GM18909 (cell line): ENCODE measurements around the gene DUSP3.

Source experiments
- ATAC-seq: cut with Tn5 transposase; IDR thresholded peaks from one replicate; pipeline ENCODE4 v1.9.1; 2021; ENCODE audit warnings: mild to moderate bottlenecking; ENCODE audit not compliant: unreplicated experiment, poor library complexity

The DUSP3 gene

DNA sequence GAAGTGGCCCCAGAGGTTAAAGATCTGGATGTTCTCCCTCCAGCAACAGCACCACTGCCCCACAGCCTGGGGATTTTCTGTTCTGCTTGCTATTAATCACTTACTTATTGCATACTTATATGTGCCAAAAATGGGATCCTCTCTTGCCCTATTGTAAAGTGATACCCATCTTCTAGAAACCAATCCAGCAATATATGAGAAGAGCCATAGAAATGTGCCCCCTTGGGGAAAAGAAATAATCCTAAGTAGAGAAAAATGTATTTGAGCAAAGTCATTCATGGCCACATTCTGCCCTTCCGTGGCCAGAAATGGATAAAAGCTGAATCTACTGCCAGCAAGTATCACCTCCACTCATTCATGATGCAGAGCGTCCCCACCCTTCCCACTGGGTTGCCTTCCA lies 41.1 kb downstream of the DUSP3 start:
- ATAC-seq = no peak

DNA sequence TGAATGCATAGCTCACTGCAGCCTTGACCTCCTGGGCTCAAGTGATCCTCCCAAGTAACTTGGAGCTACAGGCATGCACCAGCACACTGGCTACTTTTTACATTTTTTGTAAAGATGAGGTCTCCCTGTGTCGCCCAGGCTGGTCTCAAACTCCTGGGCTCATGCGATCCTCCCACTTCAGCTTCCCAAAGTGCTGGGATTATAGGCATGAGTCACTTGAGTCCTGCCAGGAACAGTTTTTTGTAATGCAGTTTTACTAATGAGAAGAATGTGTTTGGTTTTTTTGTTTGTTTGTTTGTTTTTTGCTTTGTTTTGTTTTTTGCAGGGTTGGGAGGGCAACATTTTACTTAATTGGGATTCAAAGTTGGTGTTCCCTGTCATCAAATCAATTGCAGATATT lies 42.4 kb downstream of the DUSP3 start:
- ATAC-seq = no peak

DNA sequence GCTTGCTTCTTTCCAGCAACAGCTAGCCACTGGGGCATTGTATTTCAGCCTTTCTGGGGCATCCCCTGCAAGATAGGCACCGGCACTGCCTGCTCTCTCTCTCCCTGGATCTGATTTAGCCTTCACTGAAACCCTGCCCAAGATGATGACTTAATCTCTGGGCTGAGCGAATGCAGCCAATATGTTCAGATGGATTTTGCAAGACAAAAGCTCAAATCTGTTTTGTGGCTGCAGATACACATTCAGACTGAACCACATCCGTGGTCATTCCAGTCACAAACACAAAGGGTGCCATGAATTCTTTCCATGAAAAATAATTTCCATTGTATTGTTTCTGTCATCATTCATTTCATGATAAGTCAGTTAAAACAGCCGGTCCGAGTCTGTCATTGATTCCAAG lies 44.4 kb downstream of the DUSP3 start:
- ATAC-seq = no peak

DNA sequence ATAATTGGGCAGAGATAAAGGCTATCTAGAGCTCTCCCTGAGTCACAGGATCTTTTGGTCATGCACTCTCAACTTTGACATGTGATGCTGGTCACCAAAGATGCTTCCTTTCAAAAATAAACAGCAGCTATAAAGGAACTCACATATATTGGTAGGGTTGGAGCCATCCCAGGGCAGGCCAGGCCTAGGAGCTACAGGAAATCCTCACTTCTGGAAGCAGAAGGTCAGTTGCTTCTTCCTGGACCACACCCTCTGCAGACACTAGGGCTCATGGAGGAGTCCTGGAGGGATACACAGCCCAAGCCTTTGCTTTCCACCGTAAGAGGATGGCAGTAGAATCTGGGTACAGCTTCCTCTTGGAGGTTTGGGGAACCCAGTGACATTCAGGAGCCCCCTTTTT lies 44.8 kb downstream of the DUSP3 start:
- no peak for ATAC-seq

DNA sequence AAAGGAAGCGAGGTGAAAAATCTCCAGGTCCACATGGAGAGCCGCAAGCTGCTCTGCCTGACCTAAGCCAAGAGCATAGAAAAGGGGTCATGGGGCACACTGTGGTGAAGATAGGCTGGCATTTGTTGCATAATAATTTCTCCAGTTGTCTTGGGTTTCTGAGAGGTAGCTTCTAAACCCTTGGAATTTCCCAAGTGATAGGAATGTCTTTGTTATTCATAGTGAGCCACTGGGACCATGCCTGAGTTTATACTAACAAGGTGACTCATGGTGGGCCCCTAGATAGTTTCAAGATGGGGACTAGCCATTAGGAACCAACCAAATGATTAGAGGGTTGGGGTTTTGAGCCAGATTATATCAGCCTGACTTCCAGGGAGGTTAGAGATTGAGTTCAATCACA lies 45.8 kb downstream of the DUSP3 start:
- ATAC-seq = no peak

DNA sequence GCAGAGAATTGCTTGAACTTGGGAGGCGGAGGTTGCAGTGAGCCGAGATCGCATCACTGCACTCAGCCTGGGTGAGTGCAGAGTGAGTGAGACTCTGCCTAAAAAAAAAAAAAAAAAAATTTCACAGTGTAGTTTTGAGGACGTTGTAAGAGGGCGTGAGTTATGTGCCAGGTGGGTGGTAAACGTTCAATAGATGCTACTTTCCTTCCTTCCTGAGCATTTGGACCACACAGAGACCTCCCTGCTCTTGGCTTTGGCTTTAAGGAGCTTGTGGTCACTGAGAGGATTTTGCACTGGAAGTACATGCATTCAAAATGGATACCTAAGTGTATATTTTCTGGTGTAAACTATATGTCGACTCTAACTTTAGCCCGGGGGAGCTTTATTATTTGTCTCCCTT lies 50.7 kb downstream of the DUSP3 start:
- ATAC-seq = no peak

DNA sequence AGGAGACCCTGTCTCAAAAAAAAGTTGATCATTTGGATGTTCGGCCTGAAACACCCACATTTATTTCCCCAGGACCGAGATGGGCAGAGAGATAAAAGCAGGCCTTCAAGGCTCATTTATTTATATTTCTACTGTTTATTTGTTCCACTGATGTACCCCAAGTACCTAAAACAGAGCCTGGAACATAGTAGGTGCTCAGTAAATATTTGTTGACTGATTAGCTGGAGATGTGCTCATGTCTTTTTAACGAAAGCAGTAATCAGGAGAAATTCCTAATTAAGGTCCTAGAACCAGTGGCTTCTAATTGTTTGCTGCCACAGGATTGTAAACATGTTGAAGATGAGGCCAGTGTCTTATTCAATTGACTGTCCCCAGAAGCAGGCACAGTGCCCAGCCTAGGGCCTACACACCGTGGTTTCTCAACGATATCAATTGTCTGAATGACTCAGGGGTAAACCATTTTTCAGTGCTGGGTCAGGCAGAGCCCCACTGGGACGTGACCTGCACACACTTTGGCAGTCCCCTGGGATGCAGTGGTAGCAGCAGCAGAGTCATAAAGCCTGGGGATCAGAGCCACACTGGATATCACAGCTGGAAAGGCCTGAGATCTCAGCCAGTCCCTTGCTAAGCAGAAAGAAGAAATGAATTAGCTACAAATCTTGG lies 54.9 kb downstream of the DUSP3 start:
- no peak for ATAC-seq

DNA sequence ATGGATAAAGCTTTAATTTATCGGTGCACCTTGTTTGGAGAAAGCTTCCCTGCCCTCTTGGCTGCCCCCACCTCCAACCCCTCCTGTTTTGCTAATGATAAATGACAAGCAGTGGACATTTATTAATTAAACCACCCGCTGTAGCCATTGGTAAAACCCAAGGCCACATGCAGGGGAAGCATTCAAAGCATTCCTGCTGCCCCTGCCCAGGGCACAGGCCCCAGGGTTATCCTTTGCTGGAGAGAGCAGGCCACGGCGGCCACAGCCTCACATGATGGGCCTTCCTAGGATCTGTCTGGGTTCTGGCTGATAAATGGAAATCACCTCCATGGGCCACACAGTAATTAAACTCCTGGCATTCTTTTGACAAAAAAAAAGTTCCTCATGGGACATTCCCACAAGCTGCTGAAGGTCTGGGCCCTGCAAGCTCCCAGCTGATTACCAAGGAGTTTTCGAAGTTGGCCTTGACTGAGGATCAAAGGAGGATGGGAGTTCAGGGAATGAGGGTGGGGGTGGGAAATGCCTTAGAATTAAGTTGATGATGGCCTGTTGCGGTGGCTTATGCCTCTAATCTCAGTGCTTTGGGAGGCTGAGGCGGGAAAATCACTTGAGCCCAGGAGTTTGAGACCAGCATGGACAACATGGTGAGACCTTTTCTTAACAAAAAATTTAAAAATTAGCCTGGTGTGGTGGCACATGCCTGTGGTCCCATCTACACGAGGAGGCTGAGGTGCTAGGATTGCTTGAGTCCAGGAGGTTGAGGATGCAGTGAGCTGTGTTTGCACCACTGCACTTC lies 55.7 kb downstream of the DUSP3 start:
- ATAC-seq = no peak

DNA sequence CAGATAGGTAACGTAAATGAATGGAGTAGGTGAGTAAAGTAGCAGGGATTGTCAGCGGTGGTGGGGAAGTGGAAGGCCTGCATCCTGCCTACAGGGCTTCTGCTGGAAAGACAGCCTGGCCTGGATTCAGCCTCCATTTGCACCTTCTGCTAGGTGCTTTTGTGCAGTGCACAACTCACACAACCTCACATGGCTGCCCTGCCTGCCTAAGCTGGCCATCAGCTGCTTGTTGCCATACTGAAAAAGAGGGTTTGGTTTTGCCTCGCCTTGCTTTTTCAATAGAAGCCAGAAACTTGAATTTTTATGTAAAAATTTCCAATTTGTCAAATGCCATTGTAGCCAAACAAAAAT lies 56.5 kb downstream of the DUSP3 start:
- no peak for ATAC-seq

DNA sequence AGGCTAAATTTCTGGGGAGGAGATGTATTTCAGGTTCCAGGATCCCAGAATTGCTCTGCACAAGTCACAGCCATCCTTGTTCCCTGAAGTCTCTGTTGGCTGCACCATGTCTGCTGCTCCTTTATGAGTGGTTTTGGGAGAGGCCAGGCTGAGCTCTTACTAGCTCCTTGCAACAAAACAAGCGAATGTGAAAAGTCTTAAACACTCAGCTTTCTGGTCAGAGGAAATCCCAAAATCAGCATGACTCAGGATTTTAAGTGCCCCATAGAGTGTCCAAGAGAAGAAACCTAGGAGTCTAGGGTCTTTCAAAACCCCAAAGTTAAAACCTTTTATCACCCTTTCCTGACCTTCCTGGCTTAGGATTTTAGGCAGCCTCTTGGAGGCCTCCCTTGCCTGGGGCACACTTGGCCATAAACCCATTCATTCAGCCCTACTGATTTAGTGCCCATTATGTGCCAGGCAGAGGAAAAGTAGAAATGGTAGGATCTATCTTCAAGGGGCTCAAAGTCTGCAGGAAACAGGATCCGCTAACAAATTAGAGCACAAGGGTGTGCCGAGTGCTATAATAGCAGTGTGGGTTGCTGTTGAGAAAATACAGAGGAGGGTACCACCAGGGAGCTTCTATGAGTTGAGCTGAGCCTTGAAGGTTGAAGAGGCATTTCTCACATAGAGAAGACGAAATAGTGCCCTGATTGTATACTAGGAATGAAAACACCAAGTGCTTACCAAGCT lies 57.1 kb downstream of the DUSP3 start:
- ATAC-seq = no peak

DNA sequence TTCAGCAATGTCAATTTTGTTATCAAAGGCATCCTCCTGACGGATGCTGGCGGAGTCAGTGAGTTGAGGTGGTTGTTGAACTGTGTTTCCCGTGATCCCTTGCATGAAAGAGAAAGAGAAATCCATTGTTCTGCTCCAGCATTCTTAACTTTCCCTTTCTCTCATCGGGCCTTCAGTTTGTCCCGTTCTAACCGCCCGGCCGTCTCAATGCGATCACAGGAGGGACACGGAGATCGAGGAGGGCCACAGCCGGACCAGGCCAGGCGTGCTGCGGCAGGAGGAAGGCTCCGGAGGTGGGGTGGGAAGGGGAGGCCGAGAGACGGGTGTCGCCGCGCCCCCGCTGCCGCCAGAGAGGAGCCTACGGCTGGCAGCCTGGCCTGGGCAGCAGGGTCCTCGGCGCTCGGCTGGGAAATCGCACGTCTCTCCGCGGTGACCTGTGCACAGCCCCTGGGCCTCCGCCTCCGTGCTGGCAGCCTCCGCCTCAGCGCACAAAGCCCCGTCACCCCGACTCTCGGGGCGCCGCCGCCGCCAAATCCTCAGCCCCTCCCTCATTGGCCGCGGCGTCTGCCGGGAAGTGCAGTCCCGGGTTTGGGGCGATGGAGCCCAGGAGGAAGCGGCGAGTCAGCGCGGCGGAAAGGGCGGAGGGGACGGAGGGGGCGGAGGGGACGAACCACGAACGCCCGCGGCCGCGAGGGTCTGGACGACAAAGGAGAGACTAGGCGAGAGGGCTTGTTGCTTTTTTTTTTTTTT lies 58.3 kb downstream of the DUSP3 start:
- ATAC-seq = peak; percentile 77

DNA sequence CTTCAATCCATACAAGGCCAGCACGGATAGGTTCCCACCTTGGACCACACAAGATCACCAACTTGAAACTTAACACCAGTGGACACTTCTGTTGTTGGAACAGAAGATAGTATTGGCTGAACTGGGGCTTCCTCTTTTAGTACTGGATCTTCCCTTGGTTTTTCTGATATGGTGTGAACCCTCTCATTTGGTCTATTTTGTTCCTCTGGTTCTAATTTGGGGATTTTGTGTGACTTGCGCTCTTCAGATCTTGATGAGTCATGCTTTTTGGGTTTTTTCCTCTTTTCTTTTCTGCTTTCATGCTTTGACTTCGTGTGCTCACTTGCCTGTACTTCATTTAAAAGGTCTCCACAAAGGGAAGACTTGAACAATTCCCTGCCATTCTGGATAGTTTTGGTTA lies 59.2 kb downstream of the DUSP3 start:
- ATAC-seq = no peak

DNA sequence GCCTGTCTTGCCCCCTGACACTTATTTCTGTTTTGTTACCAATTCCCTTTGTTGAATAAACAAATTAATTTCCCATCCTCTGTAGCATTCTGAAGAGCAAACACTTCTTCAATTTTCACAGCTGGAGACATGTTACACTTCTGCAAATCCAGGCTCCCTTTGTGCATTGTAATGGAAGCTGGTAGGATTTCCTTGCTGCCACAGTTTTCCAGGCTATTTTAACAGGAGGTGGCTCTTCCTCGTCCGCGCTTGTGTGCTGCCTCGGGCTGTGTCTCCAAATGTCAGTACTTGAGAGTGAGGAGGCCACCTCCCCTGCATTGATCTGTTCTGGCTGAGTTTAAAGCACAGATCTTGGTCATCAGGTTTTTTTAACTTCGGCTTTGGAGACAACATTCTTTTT lies 60.2 kb downstream of the DUSP3 start:
- ATAC-seq = no peak

DNA sequence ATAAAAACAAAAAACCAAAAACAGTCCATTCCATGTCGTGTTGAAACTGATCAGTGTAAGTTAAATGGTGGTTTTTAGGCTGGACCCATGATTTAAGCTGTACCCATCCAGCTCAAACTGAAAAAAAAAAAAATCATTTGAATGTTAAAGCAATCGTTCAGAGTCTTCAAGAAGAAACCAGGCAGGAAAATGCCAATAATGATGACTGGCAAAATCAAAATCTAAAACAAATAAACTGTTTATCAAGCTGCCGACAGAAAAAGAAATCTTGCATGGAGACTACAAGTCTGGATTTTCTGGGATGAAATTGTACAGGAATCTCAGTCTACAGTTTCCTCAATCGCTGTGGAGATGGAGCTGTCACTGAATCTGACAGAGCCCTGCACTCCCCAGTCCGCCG lies 60.9 kb downstream of the DUSP3 start:
- ATAC-seq = no peak
